Suprapubic skin (tissue), 4 donors: ENCODE data around the gene CHST12.

Source experiments
- CTCF ChIP-seq, 2 donors: fragments of 200-600 bp in 1 of 2; fragments of 450-650 bp in 1 of 2; sonication (generic) in 1 of 2; IDR thresholded peaks; one replicate each; pipeline ENCODE4 v1.5.1; 2016 to 2019; ENCODE audit warnings: antibody characterized with exemption in 2 of 2, mild to moderate bottlenecking in 1 of 2, moderate library complexity in 1 of 2
- EP300 ChIP-seq: sonication (generic); formaldehyde crosslinking; IDR thresholded peaks from one replicate; pipeline ENCODE4 v1.6.1; 2017; ENCODE audit warnings: antibody characterized with exemption
- POLR2A ChIP-seq, 2 donors: fragments of 450-650 bp; IDR thresholded peaks; one replicate each; pipeline ENCODE4 v1.6.1; 2017; ENCODE audit warnings: antibody characterized with exemption in 2 of 2, mild to moderate bottlenecking in 2 of 2, moderate library complexity in 2 of 2
- POLR2AphosphoS5 ChIP-seq, 3 donors: sonication (generic); formaldehyde crosslinking; IDR thresholded peaks; one replicate each; pipeline ENCODE4 v1.6.1; 2017; ENCODE audit warnings: antibody characterized with exemption in 3 of 3

DNA sequence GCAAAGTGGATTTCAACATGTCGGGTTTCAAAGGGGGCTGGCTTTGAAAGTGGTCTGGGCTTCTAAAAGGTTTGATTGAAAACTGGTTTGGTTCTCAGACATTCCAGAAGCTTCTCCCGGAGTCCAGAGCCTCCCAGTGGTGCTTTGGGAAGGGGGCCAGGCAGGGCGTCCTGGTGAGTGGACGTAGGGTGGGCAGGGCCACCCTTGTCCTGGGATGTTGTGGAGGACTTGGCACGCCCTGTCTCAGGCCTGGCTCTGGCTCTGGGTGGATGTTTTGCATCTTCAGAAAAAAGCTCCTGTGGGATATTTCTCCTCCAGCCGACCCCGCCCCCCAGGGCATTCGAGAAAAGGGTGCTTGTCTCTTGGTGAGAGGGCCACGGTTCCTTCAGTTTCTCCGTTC, 41.6 kb downstream of the CHST12 start:
- TF ChIP-seq EP300 (no peak), CTCF (IDR thresholded peaks at IDR 0.05) (no peak), POLR2AphosphoS5 (IDR thresholded peaks at IDR 0.05) (no peak), POLR2A (IDR thresholded peaks at IDR 0.05) (no peak)
